Cortex of kidney (tissue), 1 donor: ENCODE results near the gene GPR146.

Experiments used
- DNase-seq: peaks from one replicate; lab custom pipeline; 2025; lab: John Stamatoyannopoulos, UW

GPR146 gene

GRCh38 chr7:1076184-1077072 lies 32.1 kb downstream of the GPR146 start:
- DNase-seq: no peak

- DNase-seq: no peak
Observed at GRCh38 chr7:1078519-1078918, 34.2 kb downstream of the GPR146 start.

- DNase-seq: no peak
Observed at GRCh38 chr7:1078985-1079384, 34.6 kb downstream of the GPR146 start.

- DNase-seq: no peak
Observed at GRCh38 chr7:1079546-1079945, 35.2 kb downstream of the GPR146 start.

GRCh38 chr7:1080252-1080920 lies 36.0 kb downstream of the GPR146 start:
- DNase-seq: no peak

- no peak for DNase-seq
Observed at GRCh38 chr7:1080921-1081255, 36.5 kb downstream of the GPR146 start.

GRCh38 chr7:1081336-1081735 lies 37.0 kb downstream of the GPR146 start:
- no peak for DNase-seq

GRCh38 chr7:1081931-1082401 lies 37.6 kb downstream of the GPR146 start:
- DNase-seq: no peak

- DNase-seq: no peak
Observed at GRCh38 chr7:1083729-1084657, 39.6 kb downstream of the GPR146 start.

- no peak for DNase-seq
Observed at GRCh38 chr7:1085266-1085665, 40.9 kb downstream of the GPR146 start.

- DNase-seq: no peak
Observed at GRCh38 chr7:1085910-1086421, 41.6 kb downstream of the GPR146 start.

GRCh38 chr7:1086588-1087464 lies 42.5 kb downstream of the GPR146 start:
- DNase-seq: no peak

- no peak for DNase-seq
Observed at GRCh38 chr7:1087465-1087814, 43.1 kb downstream of the GPR146 start.

GRCh38 chr7:1087952-1088920 lies 43.9 kb downstream of the GPR146 start, which contains the start of gene GPER1:
Gene GPER1, plus strand, starts transcription at chr7:1088113. Its CDS starts 3,616 bp downstream, at chr7:1091729.
- no peak for DNase-seq

- no peak for DNase-seq
Observed at GRCh38 chr7:1090236-1090635, 45.9 kb downstream of the GPR146 start.

GRCh38 chr7:1090686-1091643 lies 46.6 kb downstream of the GPR146 start:
- DNase-seq: no peak

GRCh38 chr7:1091644-1092027 lies 47.3 kb downstream of the GPR146 start:
- no peak for DNase-seq

- DNase-seq: no peak
Observed at GRCh38 chr7:1092161-1092632, 47.9 kb downstream of the GPR146 start.
